ENCODE data around the gene MYEF2. TPM values are rescaled to one million over a fixed set of nuclear protein-coding genes. Genes with fewer than 3 reads are reported as not detected.

The MYEF2 gene
- total and polyA plus RNA-seq, 2 donors (not counting 3 experiments of a cell fraction or from before 2014, with no cell fraction given), result 11.6 to 54.8 TPM

DNA sequence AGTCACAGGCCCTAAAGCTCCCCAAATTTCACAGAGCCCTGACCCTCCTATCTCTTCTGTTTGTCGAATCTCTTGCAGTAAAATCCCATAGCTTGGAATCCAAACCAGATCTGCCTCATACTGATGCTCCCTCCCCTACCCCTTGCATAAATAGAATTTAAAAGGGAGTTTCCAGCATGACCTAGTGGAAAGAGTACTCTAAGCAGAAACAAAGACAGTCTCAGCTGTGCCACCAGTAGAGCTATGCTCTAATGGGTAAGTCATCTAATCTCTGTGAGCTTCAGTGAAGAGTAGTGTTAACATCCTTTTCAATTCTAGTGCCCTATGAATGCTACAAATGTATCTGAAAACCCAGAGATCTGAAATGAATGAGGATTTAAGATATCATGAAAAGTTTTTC is 24.0 kb upstream of the MYEF2 start:
- TF ChIP-seq, protein P1, sequence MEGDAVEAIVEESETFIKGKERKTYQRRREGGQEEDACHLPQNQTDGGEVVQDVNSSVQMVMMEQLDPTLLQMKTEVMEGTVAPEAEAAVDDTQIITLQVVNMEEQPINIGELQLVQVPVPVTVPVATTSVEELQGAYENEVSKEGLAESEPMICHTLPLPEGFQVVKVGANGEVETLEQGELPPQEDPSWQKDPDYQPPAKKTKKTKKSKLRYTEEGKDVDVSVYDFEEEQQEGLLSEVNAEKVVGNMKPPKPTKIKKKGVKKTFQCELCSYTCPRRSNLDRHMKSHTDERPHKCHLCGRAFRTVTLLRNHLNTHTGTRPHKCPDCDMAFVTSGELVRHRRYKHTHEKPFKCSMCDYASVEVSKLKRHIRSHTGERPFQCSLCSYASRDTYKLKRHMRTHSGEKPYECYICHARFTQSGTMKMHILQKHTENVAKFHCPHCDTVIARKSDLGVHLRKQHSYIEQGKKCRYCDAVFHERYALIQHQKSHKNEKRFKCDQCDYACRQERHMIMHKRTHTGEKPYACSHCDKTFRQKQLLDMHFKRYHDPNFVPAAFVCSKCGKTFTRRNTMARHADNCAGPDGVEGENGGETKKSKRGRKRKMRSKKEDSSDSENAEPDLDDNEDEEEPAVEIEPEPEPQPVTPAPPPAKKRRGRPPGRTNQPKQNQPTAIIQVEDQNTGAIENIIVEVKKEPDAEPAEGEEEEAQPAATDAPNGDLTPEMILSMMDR (IDR thresholded peaks at IDR 0.05; ENCODE audit: extremely low read depth in 1 of 2, insufficient read depth in 1 of 2, low read depth in 1 of 2, low read length in 2 of 2), result no peak
- TF ChIP-seq JUN (IDR thresholded peaks at IDR 0.05; ENCODE audit: borderline replicate concordance, insufficient read depth, insufficient read length, low read depth), result no peak
- no peak for TF ChIP-seq POLR2AphosphoS5 (IDR thresholded peaks at IDR 0.05; ENCODE audit: insufficient read depth, low read depth, low read length)
- no peak for TF ChIP-seq GATA2 (IDR thresholded peaks at IDR 0.05; ENCODE audit: insufficient read depth, insufficient read length, low read depth, low read length)
- no peak for TF ChIP-seq MYC (IDR thresholded peaks at IDR 0.05; ENCODE audit: low read depth, low read length)
- TF ChIP-seq FOS (IDR thresholded peaks at IDR 0.05; ENCODE audit: borderline replicate concordance, insufficient read depth, low read length), result no peak
- TF ChIP-seq, protein P2, sequence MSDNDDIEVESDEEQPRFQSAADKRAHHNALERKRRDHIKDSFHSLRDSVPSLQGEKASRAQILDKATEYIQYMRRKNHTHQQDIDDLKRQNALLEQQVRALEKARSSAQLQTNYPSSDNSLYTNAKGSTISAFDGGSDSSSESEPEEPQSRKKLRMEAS (IDR thresholded peaks at IDR 0.05; ENCODE audit: insufficient read depth, insufficient read length), result no peak
- TF ChIP-seq EZH2 (IDR thresholded peaks at IDR 0.05; ENCODE audit: borderline replicate concordance, low read depth, low read length, severe bottlenecking), result no peak
- no peak for TF ChIP-seq POLR2A (IDR thresholded peaks at IDR 0.05; ENCODE audit: low read depth, low read length)
- DNase-seq (ENCODE audit: low read depth, low spot score) (no peak), FAIRE-seq (no peak)
- dilution Hi-C loops (cut with MboI; ENCODE audit: extremely low pct_ligation_motif_present, low sequenced_read_pairs), result no loop called here
- ChIA-PET CTCF (interaction anchor here (1.4 kb wide), 1 partner anchor 90 kb away, joined by 3 read pairs; no protein-coding TSS in a partner anchor), POLR2A (no interaction called here)
- Histone ChIP-seq H3K4me2 (ENCODE audit: insufficient read depth, low read length) (no peak overlapping the region), H3K4me1 (ENCODE audit: control insufficient read depth, extremely low read depth, insufficient read depth, low read length) (no peaks in the 10 kb centered on the region), H3K27me3 (ENCODE audit: control insufficient read depth in 2 of 2, insufficient read depth in 2 of 2, low read length in 2 of 2) (peaks cover 5 to 18% of the 10 kb centered on the region in 2 experiments), H2AFZ (ENCODE audit: low read depth, low read length) (no peak overlapping the region), H4K20me1 (replicated peaks; ENCODE audit: control insufficient read depth, extremely low read depth, insufficient read depth, low read length) (no peaks in the 10 kb centered on the region), H3K9ac (replicated peaks; ENCODE audit: extremely low read depth, insufficient read depth, low read length) (no peak overlapping the region), H3K9me1 (replicated peaks; ENCODE audit: control insufficient read depth, extremely low read depth, insufficient read depth, low read length) (no peaks in the 10 kb centered on the region), H3K27ac (ENCODE audit: insufficient read depth, low read depth, low read length) (no peak overlapping the region), H3K4me3 (replicated peaks in 1 of 3; ENCODE audit: insufficient read depth in 1 of 3, low read depth in 1 of 3, low read length in 3 of 3) (no peak overlapping the region), H3K36me3 (ENCODE audit: control insufficient read depth in 2 of 2, extremely low read depth in 1 of 2, insufficient read depth in 2 of 2, low read length in 2 of 2) (no peaks in the 10 kb centered on the region), H3K79me2 (ENCODE audit: control insufficient read depth, insufficient read depth, low read length) (no peaks in the 10 kb centered on the region), H3K9me3 (replicated peaks; ENCODE audit: control insufficient read depth, insufficient read depth, low read length) (no peaks in the 10 kb centered on the region)
- intact Hi-C loops (cut with micrococcal nuclease), result no loop called here
- BruUV-seq (replicated peaks), result no TSS peak
